ENCODE data around the gene MEG3.
"Not testable (repeated sequence)": the region's sequence is repeated elsewhere in the genome, so short reads cannot be mapped to it uniquely, and the experiment has no call there.

MEG3 gene

GRCh38 chr14:100815478-100816285 is 10.2 kb upstream of the MEG3 start:
- no peak for DNase-seq (ENCODE audit: low read depth in 2 of 2)

- DNase-seq (ENCODE audit: low read depth in 2 of 2): no peak
Measured at GRCh38 chr14:100816286-100816949, 9.5 kb upstream of the MEG3 start.

- DNase-seq (ENCODE audit: low read depth in 2 of 2): no peak
Measured at GRCh38 chr14:100816950-100817901, 8.7 kb upstream of the MEG3 start.

GRCh38 chr14:100818221-100818699 is 7.7 kb upstream of the MEG3 start:
- no peak for DNase-seq (ENCODE audit: low read depth in 2 of 2)

- DNase-seq (ENCODE audit: low read depth in 2 of 2): not testable (repeated sequence)
Measured at GRCh38 chr14:100818923-100819322, 7.0 kb upstream of the MEG3 start.

- DNase-seq (ENCODE audit: low read depth in 2 of 2): no peak
Measured at GRCh38 chr14:100819453-100819828, 6.5 kb upstream of the MEG3 start.

- no peak for DNase-seq (ENCODE audit: low read depth in 2 of 2)
Measured at GRCh38 chr14:100819829-100820475, 6.0 kb upstream of the MEG3 start.

GRCh38 chr14:100820957-100821356 is 5.0 kb upstream of the MEG3 start:
- DNase-seq (ENCODE audit: low read depth in 2 of 2): no peak

- no peak for DNase-seq (ENCODE audit: low read depth in 2 of 2)
Measured at GRCh38 chr14:100822013-100822412, 3.9 kb upstream of the MEG3 start.

GRCh38 chr14:100822532-100823296 is 3.2 kb upstream of the MEG3 start:
- DNase-seq (ENCODE audit: low read depth in 2 of 2): no peak

GRCh38 chr14:100823413-100824080 is 2.4 kb upstream of the MEG3 start:
- no peak for DNase-seq (ENCODE audit: low read depth in 2 of 2)

GRCh38 chr14:100824091-100824551 is 1.8 kb upstream of the MEG3 start:
- no peak for DNase-seq (ENCODE audit: low read depth in 2 of 2)

- no peak for DNase-seq (ENCODE audit: low read depth in 2 of 2)
Measured at GRCh38 chr14:100824901-100825712, 811 bp upstream of the MEG3 start.

GRCh38 chr14:100826391-100827100 is 628 bp downstream of the MEG3 start:
- DNase-seq (ENCODE audit: low read depth in 2 of 2): no peak

- DNase-seq (ENCODE audit: low read depth in 2 of 2): no peak
Measured at GRCh38 chr14:100827101-100828021, 1.4 kb downstream of the MEG3 start.

- DNase-seq (ENCODE audit: low read depth in 2 of 2): no peak
Measured at GRCh38 chr14:100828031-100828769, 2.3 kb downstream of the MEG3 start.

- no peak for DNase-seq (ENCODE audit: low read depth in 2 of 2)
Measured at GRCh38 chr14:100830681-100831080, 4.8 kb downstream of the MEG3 start.

All from stimulated activated CD8-positive, alpha-beta memory T cell treated with anti-CD3 and anti-CD28 coated beads, Interleukin-7, amount 100 ng/mL, for 1 hour (primary cell).